Measurements from ENCODE around the gene PTRH1.

- TF ChIP-seq, protein P1, sequence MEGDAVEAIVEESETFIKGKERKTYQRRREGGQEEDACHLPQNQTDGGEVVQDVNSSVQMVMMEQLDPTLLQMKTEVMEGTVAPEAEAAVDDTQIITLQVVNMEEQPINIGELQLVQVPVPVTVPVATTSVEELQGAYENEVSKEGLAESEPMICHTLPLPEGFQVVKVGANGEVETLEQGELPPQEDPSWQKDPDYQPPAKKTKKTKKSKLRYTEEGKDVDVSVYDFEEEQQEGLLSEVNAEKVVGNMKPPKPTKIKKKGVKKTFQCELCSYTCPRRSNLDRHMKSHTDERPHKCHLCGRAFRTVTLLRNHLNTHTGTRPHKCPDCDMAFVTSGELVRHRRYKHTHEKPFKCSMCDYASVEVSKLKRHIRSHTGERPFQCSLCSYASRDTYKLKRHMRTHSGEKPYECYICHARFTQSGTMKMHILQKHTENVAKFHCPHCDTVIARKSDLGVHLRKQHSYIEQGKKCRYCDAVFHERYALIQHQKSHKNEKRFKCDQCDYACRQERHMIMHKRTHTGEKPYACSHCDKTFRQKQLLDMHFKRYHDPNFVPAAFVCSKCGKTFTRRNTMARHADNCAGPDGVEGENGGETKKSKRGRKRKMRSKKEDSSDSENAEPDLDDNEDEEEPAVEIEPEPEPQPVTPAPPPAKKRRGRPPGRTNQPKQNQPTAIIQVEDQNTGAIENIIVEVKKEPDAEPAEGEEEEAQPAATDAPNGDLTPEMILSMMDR (IDR thresholded peaks at IDR 0.05) = no peak
- no peak for TF ChIP-seq POLR2A (IDR thresholded peaks at IDR 0.05)
Measured at GRCh38 chr9:127756233-127756632, 40.8 kb upstream of the PTRH1 start.

Data from adrenal gland (tissue), 5 donors.